ENCODE data around the gene HDAC4. TPM values are rescaled to one million over a fixed set of nuclear protein-coding genes. Genes with fewer than 3 reads are reported as not detected.

Gene HDAC4
- total RNA-seq, 1 experiment from 2014 or later: 32.0 TPM

- no peak overlapping the region for H3K4ac ChIP-seq (ENCODE audit: low read depth, low read length)
- H3K27ac Mint-ChIP-seq: no peak overlapping the region; a peak in 1 of 7 replicates
- no CpG with 5 or more reads among the region's 12 CpGs for WGBS (ENCODE audit: extremely low coverage, insufficient read length, low lambda C conversion rate)
Observed at GRCh38 chr2:239146741-239147181, 254.1 kb downstream of the HDAC4 start.

More at GRCh38 chr2:239146741-239147181, 254.1 kb downstream of the HDAC4 start:
- Histone ChIP-seq H2BK15ac (ENCODE audit: low read depth, low read length) (no peak overlapping the region), H3K9ac (ENCODE audit: extremely low read depth, insufficient read length, low read length) (no peak overlapping the region), H4K20me1 (ENCODE audit: control insufficient read depth, insufficient read depth, insufficient read length) (no peaks in the 10 kb centered on the region), H3K27ac (ENCODE audit: insufficient read length, low read depth, low read length) (no peak overlapping the region), H2BK5ac (ENCODE audit: insufficient read length, low read length) (no peak overlapping the region), H3K79me2 (ENCODE audit: insufficient read depth, low read length) (no peaks in the 10 kb centered on the region), H2BK12ac (ENCODE audit: insufficient read length, low read depth, low read length) (no peak overlapping the region), H3K56ac (ENCODE audit: insufficient read length, low read depth, low read length) (no peak overlapping the region), H2AFZ (ENCODE audit: low read length) (no peak overlapping the region), H3K79me1 (ENCODE audit: insufficient read depth, low read depth, low read length, poor library complexity, severe bottlenecking) (no peaks in the 10 kb centered on the region), H4K91ac (ENCODE audit: insufficient read length, low read depth, low read length) (no peak overlapping the region), H3K23ac (ENCODE audit: insufficient read length, low read depth, low read length) (no peak overlapping the region), H2AK5ac (ENCODE audit: insufficient read length, low read length) (no peak overlapping the region), H3K18ac (ENCODE audit: insufficient read length, low read depth, low read length) (no peak overlapping the region), H4K5ac (ENCODE audit: insufficient read length, low read depth, low read length) (no peak overlapping the region), H3K27me3 (ENCODE audit: insufficient read depth, low read length) (no peaks in the 10 kb centered on the region), H2BK120ac (ENCODE audit: low read depth, low read length, poor library complexity, severe bottlenecking) (no peak overlapping the region), H2BK20ac (ENCODE audit: low read depth, low read length, poor library complexity, severe bottlenecking) (no peak overlapping the region), H3K23me2 (ENCODE audit: insufficient read length, low read depth, low read length, poor library complexity, severe bottlenecking) (no peaks in the 10 kb centered on the region), H4K8ac (replicated peaks; ENCODE audit: insufficient read length, low read depth, low read length) (no peak overlapping the region), H3K4me1 (ENCODE audit: insufficient read depth, low read length) (no peaks in the 10 kb centered on the region), H3K14ac (ENCODE audit: insufficient read depth, low read length) (no peak overlapping the region), H3K9me3 (ENCODE audit: control insufficient read depth, low read depth, low read length) (no peaks in the 10 kb centered on the region), H3K4me2 (ENCODE audit: insufficient read depth, insufficient read length, low read length) (no peak overlapping the region), H3T11ph (ENCODE audit: low read length) (no peak overlapping the region)
- no peak for DNase-seq
- no peak for TF ChIP-seq CTCF (conservative IDR thresholded peaks at IDR 0.05)
- no peaks in the 10 kb centered on the region for H3K4me1 Mint-ChIP-seq
- H3K36me3 Mint-ChIP-seq (ENCODE audit: insufficient read depth in 1 of 3, low read depth in 3 of 3): peaks cover 6 to 44% (median 36%) of the 10 kb centered on the region in 3 experiments; a peak in 6 of 7 replicates
- H3K27me3 Mint-ChIP-seq (ENCODE audit: low read depth): no peaks in the 10 kb centered on the region
- H3K4me3 Mint-ChIP-seq: no peak overlapping the region
- H3K9me3 Mint-ChIP-seq: no peaks in the 10 kb centered on the region; a peak in 1 of 5 replicates
